ENCODE data around the gene APLP1. TPM values are rescaled to one million over a fixed set of nuclear protein-coding genes. Genes with fewer than 3 reads are reported as not detected.

APLP1 gene
- total and polyA plus RNA-seq, 2 experiments from 2014 or later: 30.2 to 36.0 TPM

- DNase-seq (ENCODE audit: low spot score) (no peak), ATAC-seq (no peak)
- Mint-ChIP-seq H3K4me3 (no peak overlapping the region), H3K27ac (no peak overlapping the region), H3K9me3 (peaks cover 3% of the 10 kb centered on the region; the same call in 2 of the 3 replicates), H3K4me1 (peaks cover 19% of the 10 kb centered on the region), H3K36me3 (ENCODE audit: low read depth) (no peaks in the 10 kb centered on the region; the same call in 2 of the 3 replicates), H3K27me3 (ENCODE audit: insufficient read depth, low read depth, poor library complexity) (peaks cover 43% of the 10 kb centered on the region)
- H3K4me2 ChIP-seq: no peak overlapping the region
- H3K4me3 ChIP-seq: no peak overlapping the region
- H3K27ac ChIP-seq (ENCODE audit: low read depth): no peak overlapping the region
- H3K9me2 ChIP-seq (ENCODE audit: insufficient read depth): peaks cover 12% of the 10 kb centered on the region
- 0 out of 2 replicates have a peak, but pooled peaks cover 3% of the 10 kb centered on the region for H3F3A ChIP-seq (replicated peaks; ENCODE audit: low read depth)
- H4K20me1 ChIP-seq (replicated peaks; ENCODE audit: insufficient read depth): peaks cover 2% of the 10 kb centered on the region; the same call in 1 of the 2 replicates
- peaks cover 12% of the 10 kb centered on the region for H3K4me1 ChIP-seq (ENCODE audit: insufficient read depth)
- no peaks in the 10 kb centered on the region for H3K36me3 ChIP-seq (ENCODE audit: insufficient read depth)
- no peak for TF ChIP-seq JUNB (IDR thresholded peaks at IDR 0.05; ENCODE audit: unreplicated experiment)
- no peak for TF ChIP-seq EZH2phosphoT487 (IDR thresholded peaks at IDR 0.05; ENCODE audit: unreplicated experiment)
- TF ChIP-seq STAT1 (IDR thresholded peaks at IDR 0.05; ENCODE audit: unreplicated experiment): no peak
- no peak for TF ChIP-seq EZH2 (IDR thresholded peaks at IDR 0.05; ENCODE audit: low read depth, unreplicated experiment)
- no peak for TF ChIP-seq ZNF114 (CRISPR knock-in tag; IDR thresholded peaks at IDR 0.05)
- TF ChIP-seq CREB1 (CRISPR knock-in tag; IDR thresholded peaks at IDR 0.05; ENCODE audit: low read depth): no peak
- TF ChIP-seq ETS1 (IDR thresholded peaks at IDR 0.05): no peak
- no peak for TF ChIP-seq ZNF331 (CRISPR knock-in tag; IDR thresholded peaks at IDR 0.05; ENCODE audit: low read depth)
- no peak for TF ChIP-seq ZNF462 (CRISPR knock-in tag; IDR thresholded peaks at IDR 0.05)
- H2AFZ ChIP-seq: no peak overlapping the region
- H3K79me2 ChIP-seq (replicated peaks; ENCODE audit: insufficient read depth): no peaks in the 10 kb centered on the region
- H3K27me3 ChIP-seq (ENCODE audit: insufficient read depth): peaks cover 36% of the 10 kb centered on the region
These were observed 26.3 kb upstream of the APLP1 start for GRCh38 chr19:35841961-35842595.

Data from GM23338 (cell line).